Breast epithelium (tissue), 4 donors: ENCODE measurements around the gene FBXO27. TPM values are rescaled to one million over a fixed set of nuclear protein-coding genes. Genes with fewer than 3 reads are reported as not detected.
A peak's percentile ranks its signal among the peaks of the same experiment; 100 is the strongest.

Experiments
- DNase-seq, 2 donors: peaks; one replicate each; pipeline ENCODE4 v3.0.0-alpha.2; 2019; ENCODE audit warnings: low spot score in 2 of 2
- H3K27ac ChIP-seq, 2 donors: fragments of 200-600 bp; sonication (generic) in 1 of 2; one replicate each; pipeline ENCODE4 v1.5.1; 2016 to 2019; ENCODE audit warnings: mild to moderate bottlenecking in 1 of 2
- H3K27me3 ChIP-seq, 2 donors: fragments of 200-600 bp; sonication (generic) in 1 of 2; one replicate each; pipeline versions ENCODE4 v1.5.1 to v1.6.0; 2017 to 2019; ENCODE audit warnings: control low read depth in 1 of 2, mild to moderate bottlenecking in 1 of 2
- H3K36me3 ChIP-seq: fragments of 200-600 bp; one replicate; pipeline ENCODE4 v1.5.1; 2019
- H3K4me1 ChIP-seq, 2 donors: fragments of 200-600 bp; sonication (generic); one replicate each; pipeline ENCODE4 v1.5.1; 2016 to 2019; ENCODE audit warnings: control low read depth in 1 of 2
- H3K4me3 ChIP-seq, 3 donors: fragments of 200-600 bp; sonication (generic); 1 replicate in 2 of 3; 2 replicates in 1 of 3; pipeline ENCODE4 v1.5.1; 2016 to 2019; ENCODE audit warnings: mild to moderate bottlenecking in 3 of 3, moderate library complexity in 2 of 3
- H3K9me3 ChIP-seq, 2 donors: fragments of 200-600 bp; sonication (generic) in 1 of 2; one replicate each; pipeline ENCODE4 v1.5.1; 2016 to 2019; ENCODE audit warnings: control low read depth in 1 of 2
- CTCF ChIP-seq, 3 donors: fragments of 450-650 bp; IDR thresholded peaks; one replicate each; pipeline ENCODE4 v1.5.1; 2016 to 2017; ENCODE audit warnings: antibody characterized with exemption in 3 of 3, mild to moderate bottlenecking in 3 of 3, moderate library complexity in 3 of 3
- POLR2A ChIP-seq: fragments of 450-650 bp; IDR thresholded peaks from one replicate; pipeline ENCODE4 v1.6.1; 2016; ENCODE audit warnings: antibody characterized with exemption, mild to moderate bottlenecking, moderate library complexity
- POLR2AphosphoS5 ChIP-seq, 3 donors: sonication (generic); formaldehyde crosslinking; IDR thresholded peaks; one replicate each; pipeline ENCODE4 v1.6.1; 2017; ENCODE audit warnings: antibody characterized with exemption in 3 of 3
- intact Hi-C: fragments of 100-400 bp; cut with DNase I; formaldehyde crosslinking; loops from one replicate; pipeline ENCODE4 v1.15.1; 2023; ENCODE audit warnings: low total_unique reads
- total RNA-seq, 3 donors: library from RNA; depleted of rRNA; stranded (reverse); fragments of >200 nt; gene quantifications; one replicate each; pipeline ENCODE4 v1.1.0, GENCODE V29; 2016

Gene FBXO27
- total RNA-seq, result 1 to 10 TPM; 2.6 to 7.2 (median 5.1) TPM

GRCh38 chr19:39032063-39032918 is at the start of gene FBXO27:
TSS of gene FBXO27 (minus strand) at chr19:39032549. CDS start at chr19:39032227, 322 bp downstream.
- DNase-seq, result peak in 1 of 2 donors; percentile 19
- peak within 1 kb of the TSS; percentile 48 to 79 (median 73) for H3K4me3 ChIP-seq
- intact Hi-C loops, result no loop called here

GRCh38 chr19:39080431-39080830 is 48.1 kb upstream of the FBXO27 start:
- H3K27ac ChIP-seq, result no peak overlapping the region
- intact Hi-C loops, result no loop called here
- no peaks in the 10 kb centered on the region for H3K36me3 ChIP-seq
- no peaks in the 10 kb centered on the region for H3K9me3 ChIP-seq
- no peak for TF ChIP-seq POLR2A
- no peak for TF ChIP-seq CTCF (IDR thresholded peaks at IDR 0.05)
- TF ChIP-seq POLR2AphosphoS5 (IDR thresholded peaks at IDR 0.05), result no peak
- H3K27me3 ChIP-seq, result peaks cover 0 to 29% of the 10 kb centered on the region in 2 donors
- no peak for DNase-seq
- peaks cover 0 to 5% of the 10 kb centered on the region in 2 donors for H3K4me1 ChIP-seq
- H3K4me3 ChIP-seq, result no peak overlapping the region

More at GRCh38 chr19:39032063-39032918, at the start of gene FBXO27:
- peak within 1 kb of the TSS; percentile 80 to 82 for H3K27ac ChIP-seq
- H3K9me3 ChIP-seq, result no peaks in the 10 kb centered on the region
- no peaks in the 10 kb centered on the region for H3K27me3 ChIP-seq
- TF ChIP-seq CTCF (IDR thresholded peaks at IDR 0.05) (no peak), POLR2AphosphoS5 (IDR thresholded peaks at IDR 0.05) (no peak), POLR2A (no peak)
- no peaks in the 10 kb centered on the region for H3K4me1 ChIP-seq
- H3K36me3 ChIP-seq, result no peaks in the 10 kb centered on the region

- no peak for DNase-seq
- TF ChIP-seq POLR2AphosphoS5 (IDR thresholded peaks at IDR 0.05), result no peak
- no peak for TF ChIP-seq POLR2A
- no peak for TF ChIP-seq CTCF (IDR thresholded peaks at IDR 0.05)
- no peak overlapping the region for H3K27ac ChIP-seq
- intact Hi-C loops, result no loop called here
- H3K27me3 ChIP-seq, result peaks cover 0 to 11% of the 10 kb centered on the region in 2 donors
- H3K4me3 ChIP-seq, result no peak overlapping the region
- peaks cover 0 to under 1% of the 10 kb centered on the region in 2 donors for H3K4me1 ChIP-seq
- H3K9me3 ChIP-seq, result no peaks in the 10 kb centered on the region
- no peaks in the 10 kb centered on the region for H3K36me3 ChIP-seq
Measured at GRCh38 chr19:39078436-39079200, 46.3 kb upstream of the FBXO27 start.

GRCh38 chr19:39077323-39077722 is 45.0 kb upstream of the FBXO27 start:
- DNase-seq, result no peak
- Histone ChIP-seq H3K27me3 (peaks cover 0 to 8% of the 10 kb centered on the region in 2 donors), H3K4me1 (no peaks in the 10 kb centered on the region), H3K4me3 (no peak overlapping the region), H3K9me3 (no peaks in the 10 kb centered on the region), H3K27ac (no peak overlapping the region), H3K36me3 (no peaks in the 10 kb centered on the region)
- TF ChIP-seq POLR2A, result no peak
- TF ChIP-seq CTCF (IDR thresholded peaks at IDR 0.05), result no peak
- no peak for TF ChIP-seq POLR2AphosphoS5 (IDR thresholded peaks at IDR 0.05)
- intact Hi-C loops, result no loop called here
